GM12878 (cell line): ENCODE data around the gene PRDM2. TPM values are rescaled to one million over a fixed set of nuclear protein-coding genes. Genes with fewer than 3 reads are reported as not detected.

Experiments
- BCL11A ChIP-seq: IDR thresholded peaks from 2 replicates; pipeline ENCODE4 v1.6.1; 2011; ENCODE audit warnings: low read depth, low read length
- BCLAF1 ChIP-seq: fragments of 450-650 bp; IDR thresholded peaks from 2 replicates; pipeline ENCODE4 v1.6.1; 2017; ENCODE audit warnings: antibody characterized with exemption, mild to moderate bottlenecking, moderate library complexity
- BRCA1 ChIP-seq: IDR thresholded peaks from 2 replicates; pipeline ENCODE4 v1.6.1; 2011; ENCODE audit warnings: low read depth, low read length, improper control_type of control experiment
- CHD4 ChIP-seq: fragments of 200-600 bp; sonication (generic); IDR thresholded peaks from 2 replicates; pipeline ENCODE4 v1.6.1; 2016; ENCODE audit warnings: mild to moderate bottlenecking
- E2F4 ChIP-seq: IDR thresholded peaks from 2 replicates; pipeline ENCODE4 v1.6.1; 2012; ENCODE audit warnings: low read depth, low read length, improper control_type of control experiment
- EZH2 ChIP-seq: IDR thresholded peaks from 2 replicates; pipeline ENCODE4 v1.6.1; 2012; ENCODE audit warnings: low read depth, mild to moderate bottlenecking, control low read depth, inconsistent platforms, low read length, borderline replicate concordance; ENCODE audit not compliant: control insufficient read depth
- KLF5 ChIP-seq: fragments of 450-650 bp; IDR thresholded peaks from 2 replicates; pipeline ENCODE4 v1.6.1; 2014; ENCODE audit warnings: mild to moderate bottlenecking; ENCODE audit not compliant: partially characterized antibody
- NFIC ChIP-seq: IDR thresholded peaks from 2 replicates; pipeline ENCODE4 v1.6.1; 2012; ENCODE audit warnings: low read depth, mild to moderate bottlenecking, inconsistent platforms, low read length, moderate library complexity
- PBX3 ChIP-seq: IDR thresholded peaks from 2 replicates; pipeline ENCODE4 v1.6.1; 2011; ENCODE audit warnings: mild to moderate bottlenecking, low read depth, low read length, moderate library complexity; ENCODE audit not compliant: insufficient replicate concordance
- POLR2A ChIP-seq: IDR thresholded peaks from 2 replicates; pipeline ENCODE4 v1.6.1; 2011; ENCODE audit warnings: low read depth, mild to moderate bottlenecking, low read length
- RAD51 ChIP-seq: fragments of 450-650 bp; IDR thresholded peaks from 2 replicates; pipeline ENCODE4 v1.6.1; 2016; ENCODE audit warnings: moderate library complexity, mild to moderate bottlenecking, inconsistent platforms
- REST ChIP-seq: IDR thresholded peaks from 2 replicates; pipeline ENCODE4 v1.6.1; 2012; ENCODE audit warnings: mild to moderate bottlenecking, low read depth, low read length
- SKIL ChIP-seq: fragments of 450-650 bp; IDR thresholded peaks from 2 replicates; pipeline ENCODE4 v1.6.1; 2017; ENCODE audit warnings: mild to moderate bottlenecking, low read depth, inconsistent platforms; ENCODE audit not compliant: poor library complexity, severe bottlenecking
- TBL1XR1 ChIP-seq: IDR thresholded peaks from 2 replicates; pipeline ENCODE4 v1.6.1; 2012; ENCODE audit warnings: low read depth, low read length, improper control_type of control experiment
- WRNIP1 ChIP-seq: IDR thresholded peaks from 2 replicates; pipeline ENCODE4 v1.6.1; 2011; ENCODE audit warnings: low read depth, low read length, improper control_type of control experiment, borderline replicate concordance
- YY1 ChIP-seq: IDR thresholded peaks from 2 replicates; pipeline ENCODE4 v1.6.1; 2011; ENCODE audit warnings: low read depth, mild to moderate bottlenecking, low read length
- ZSCAN29 ChIP-seq: fragments of 450-650 bp; IDR thresholded peaks from 2 replicates; pipeline ENCODE4 v1.6.1; 2017; ENCODE audit warnings: mild to moderate bottlenecking, moderate library complexity
- polyA plus RNA-seq, 11 experiments: library from polyadenylated mRNA; depleted of rRNA in 4 of 11; unstranded in 6 of 11; stranded (reverse) in 5 of 11; fragments of >200 nt; fragmentation: Nextera tagmentation in 4 of 11; fragmentation: Illumina TruSeq in 1 of 11; extraction: Ambion mirVana in 4 of 11; extraction: Trizol in 1 of 11; gene quantifications; 1 replicate in 1 of 11; 2 replicates in 10 of 11; pipeline versions ENCODE4 v1.2.1 to v1.2.3, GENCODE V29; 2011 to 2016; ENCODE audit warnings: inconsistent platforms in 2 of 11, missing spikeins in 2 of 11, low read depth in 1 of 11
- total RNA-seq, 4 experiments: library from RNA; depleted of rRNA in 3 of 4; stranded (reverse); fragments of >200 nt in 3 of 4; fragmentation: Illumina TruSeq in 1 of 4; extraction: Trizol in 1 of 4; gene quantifications; 2 replicates each; pipeline versions ENCODE4 v1.2.1 to v1.2.3, GENCODE V29; 2013 to 2021

PRDM2 gene
- total and polyA plus RNA-seq, 10 of the 15 experiments (the other 5 are each of a cell fraction or from before 2014, with no cell fraction given): 8.4 to 45.1 (median 23.5) TPM

- TF ChIP-seq REST (no peak), BRCA1 (no peak), YY1 (peak; percentile 66; the same call in 1 of the 2 replicates), ZSCAN29 (no peak), E2F4 (no peak), TBL1XR1 (no peak), NFIC (no peak), RAD51 (no peak), WRNIP1 (no peak), EZH2 (no peak), BCL11A (no peak), BCLAF1 (no peak), SKIL (no peak), POLR2A (peak; percentile 90), KLF5 (no peak), PBX3 (no peak), CHD4 (no peak)
These were observed 48.9 kb downstream of the PRDM2 start (continued) for GRCh38 chr1:13748610-13749505.
